Cardiac fibroblast (primary cell): ENCODE data around the gene SEZ6.

Source experiments
- DNase-seq, 2 donors: peaks; one replicate each; pipeline versions ENCODE4 v3.0.0 to v3.0.0-alpha.2; 2010; ENCODE audit warnings: low read depth in 2 of 2
- H3K4me3 ChIP-seq, 2 donors: replicated peaks in 1 of 2; 1 replicate in 1 of 2; 2 replicates in 1 of 2; pipeline ENCODE4 v1.5.1; 2011; ENCODE audit warnings: low read depth in 2 of 2, low read length in 2 of 2, mild to moderate bottlenecking in 2 of 2, moderate library complexity in 1 of 2
- CTCF ChIP-seq: IDR thresholded peaks from one replicate; pipeline ENCODE4 v1.5.1; 2011; ENCODE audit warnings: low read depth, mild to moderate bottlenecking, low read length, inconsistent platforms

Gene SEZ6

GRCh38 chr17:29003289-29003688 is 2.5 kb downstream of the SEZ6 start:
- H3K4me3 ChIP-seq = no peak overlapping the region
- no peak for TF ChIP-seq CTCF

GRCh38 chr17:29002811-29003210 is 3.0 kb downstream of the SEZ6 start:
- no peak overlapping the region for H3K4me3 ChIP-seq
- DNase-seq = no peak
- no peak for TF ChIP-seq CTCF

More at GRCh38 chr17:29003289-29003688, 2.5 kb downstream of the SEZ6 start:
- DNase-seq = no peak

GRCh38 chr17:29000973-29001372 is 4.9 kb downstream of the SEZ6 start:
- TF ChIP-seq CTCF = no peak
- H3K4me3 ChIP-seq = no peak overlapping the region
- no peak for DNase-seq

GRCh38 chr17:28999206-28999605 is 6.6 kb downstream of the SEZ6 start:
- TF ChIP-seq CTCF = no peak
- no peak for DNase-seq
- no peak overlapping the region for H3K4me3 ChIP-seq

- DNase-seq = no peak
- TF ChIP-seq CTCF = no peak
- H3K4me3 ChIP-seq = no peak overlapping the region
Measured at GRCh38 chr17:28997806-28998205, 8.0 kb downstream of the SEZ6 start.

GRCh38 chr17:28996554-28997096 is 9.2 kb downstream of the SEZ6 start:
- no peak for DNase-seq
- no peak for TF ChIP-seq CTCF
- no peak overlapping the region for H3K4me3 ChIP-seq
